GM23248 (cell line): ENCODE measurements around the gene SLC29A3.

Experiments used
- EZH2 ChIP-seq: fragments of 200-600 bp; sonication (generic); IDR thresholded peaks from 2 replicates; pipeline ENCODE4 v1.6.1; 2018; ENCODE audit warnings: antibody characterized with exemption, mild to moderate bottlenecking; ENCODE audit not compliant: insufficient read depth, poor library complexity, severe bottlenecking
- EZH2phosphoT487 ChIP-seq: fragments of 200-600 bp; sonication (generic); IDR thresholded peaks from 2 replicates; pipeline ENCODE4 v1.6.1; 2018; ENCODE audit warnings: antibody characterized with exemption, moderate library complexity, mild to moderate bottlenecking, low read depth; ENCODE audit not compliant: insufficient read depth

- TF ChIP-seq EZH2 = no peak
- TF ChIP-seq EZH2phosphoT487 = no peak
Measured at GRCh38 chr10:71374481-71375233, 55.6 kb downstream of the SLC29A3 start.
